Measurements from ENCODE around the gene GRM7. TPM values are rescaled to one million over a fixed set of nuclear protein-coding genes. Genes with fewer than 3 reads are reported as not detected.

GRM7 gene
- total RNA-seq, 2 donors from 2014 or later, result 0.68 to 3.9 TPM

GRCh38 chr3:7512048-7512447 lies 651.1 kb downstream of the GRM7 start:
- TF ChIP-seq CTCF (IDR thresholded peaks at IDR 0.05), result no peak

GRCh38 chr3:7518026-7518425 lies 657.1 kb downstream of the GRM7 start:
- Histone ChIP-seq H3K9me3 (no peaks in the 10 kb centered on the region), H3K36me3 (no peaks in the 10 kb centered on the region)

More at GRCh38 chr3:7512048-7512447, 651.1 kb downstream of the GRM7 start:
- peaks cover 0 to 9% of the 10 kb centered on the region in 2 donors for H3K4me1 ChIP-seq (ENCODE audit: control insufficient read depth in 1 of 2, low read depth in 2 of 2)
- H3K27me3 ChIP-seq (replicated peaks; ENCODE audit: insufficient read depth), result no peaks in the 10 kb centered on the region
- no peaks in the 10 kb centered on the region for H3K36me3 ChIP-seq
- H3K27ac ChIP-seq, result no peak overlapping the region
- no peaks in the 10 kb centered on the region for H3K9me3 ChIP-seq
- ATAC-seq (ENCODE audit: insufficient number of reproducible peaks, low FRiP score, low read depth) (no peak), DNase-seq (ENCODE audit: low spot score) (no peak)
- no peak overlapping the region for H3K4me3 ChIP-seq

GRCh38 chr3:7518456-7518855 lies 657.5 kb downstream of the GRM7 start:
- Histone ChIP-seq H3K4me3 (no peak overlapping the region), H3K36me3 (no peaks in the 10 kb centered on the region), H3K27ac (no peak overlapping the region), H3K4me1 (ENCODE audit: control insufficient read depth in 1 of 2, low read depth in 2 of 2) (peaks cover 10 to 17% of the 10 kb centered on the region in 2 donors), H3K9me3 (no peaks in the 10 kb centered on the region), H3K27me3 (replicated peaks; ENCODE audit: insufficient read depth) (no peaks in the 10 kb centered on the region)
- no peak for TF ChIP-seq CTCF (IDR thresholded peaks at IDR 0.05)
- ATAC-seq (ENCODE audit: insufficient number of reproducible peaks, low FRiP score, low read depth) (no peak), DNase-seq (ENCODE audit: low spot score) (no peak)

More at GRCh38 chr3:7518026-7518425, 657.1 kb downstream of the GRM7 start:
- H3K4me3 ChIP-seq, result no peak overlapping the region
- H3K27me3 ChIP-seq (replicated peaks; ENCODE audit: insufficient read depth), result no peaks in the 10 kb centered on the region
- no peak overlapping the region for H3K27ac ChIP-seq
- peaks cover 10 to 17% of the 10 kb centered on the region in 2 donors for H3K4me1 ChIP-seq (ENCODE audit: control insufficient read depth in 1 of 2, low read depth in 2 of 2)
- no peak for TF ChIP-seq CTCF (IDR thresholded peaks at IDR 0.05)
- ATAC-seq (ENCODE audit: insufficient number of reproducible peaks, low FRiP score, low read depth) (no peak), DNase-seq (ENCODE audit: low spot score) (no peak)

GRCh38 chr3:7520059-7520458 lies 659.1 kb downstream of the GRM7 start:
- no peak overlapping the region for H3K4me3 ChIP-seq
- no peak overlapping the region for H3K27ac ChIP-seq
- no peak for DNase-seq (ENCODE audit: low spot score)
- ATAC-seq (ENCODE audit: insufficient number of reproducible peaks, low FRiP score, low read depth), result no peak
- TF ChIP-seq CTCF (IDR thresholded peaks at IDR 0.05), result no peak
- peaks cover 10 to 17% of the 10 kb centered on the region in 2 donors for H3K4me1 ChIP-seq (ENCODE audit: control insufficient read depth in 1 of 2, low read depth in 2 of 2)
- no peaks in the 10 kb centered on the region for H3K9me3 ChIP-seq
- no peaks in the 10 kb centered on the region for H3K27me3 ChIP-seq (replicated peaks; ENCODE audit: insufficient read depth)
- no peaks in the 10 kb centered on the region for H3K36me3 ChIP-seq

- Histone ChIP-seq H3K36me3 (no peaks in the 10 kb centered on the region), H3K4me3 (no peak overlapping the region), H3K4me1 (ENCODE audit: control insufficient read depth in 1 of 2, low read depth in 2 of 2) (peaks cover 10 to 17% of the 10 kb centered on the region in 2 donors), H3K27ac (no peak overlapping the region), H3K27me3 (replicated peaks; ENCODE audit: insufficient read depth) (no peaks in the 10 kb centered on the region), H3K9me3 (no peaks in the 10 kb centered on the region)
- ATAC-seq (ENCODE audit: insufficient number of reproducible peaks, low FRiP score, low read depth) (no peak), DNase-seq (ENCODE audit: low spot score) (no peak)
- no peak for TF ChIP-seq CTCF (IDR thresholded peaks at IDR 0.05)
Measured at GRCh38 chr3:7520593-7520992, 659.7 kb downstream of the GRM7 start.

Data from thoracic aorta (tissue), 2 donors.